SK-N-SH treated with all-trans-retinoic acid at 6 μM for 48 hours (cell line): ENCODE results near the gene EPS8.

Source experiments
- ARNTL ChIP-seq: fragments of 450-650 bp; formaldehyde crosslinking; IDR thresholded peaks from 2 replicates; pipeline ENCODE4 v1.5.0; 2020; ENCODE audit warnings: low read depth, mild to moderate bottlenecking, moderate library complexity, borderline replicate concordance
- BACH2 ChIP-seq: fragments of 250-450 bp; sonication (Bioruptor Pico); IDR thresholded peaks from 2 replicates; pipeline ENCODE4 v1.9.0; 2021; ENCODE audit warnings: mild to moderate bottlenecking, borderline replicate concordance
- SNAI2 ChIP-seq: fragments of 250-450 bp; sonication (Bioruptor Pico); IDR thresholded peaks from 2 replicates; pipeline ENCODE4 v1.5.0; 2020; ENCODE audit warnings: mild to moderate bottlenecking, moderate library complexity
- ZC3H10 ChIP-seq: fragments of 250-450 bp; sonication (Bioruptor Pico); IDR thresholded peaks from 2 replicates; pipeline ENCODE4 v1.5.1; 2021; ENCODE audit warnings: mild to moderate bottlenecking, moderate library complexity
- ZFP3 ChIP-seq: fragments of 250-450 bp; sonication (Bioruptor Pico); IDR thresholded peaks from 2 replicates; pipeline ENCODE4 v1.5.0; 2020; ENCODE audit warnings: mild to moderate bottlenecking, moderate library complexity
- TF ChIP-seq, protein P1 (sequence below): fragments of 250-450 bp; sonication (Bioruptor Pico); IDR thresholded peaks from 2 replicates; pipeline ENCODE4 v1.8.0; 2021; ENCODE audit warnings: low read depth, mild to moderate bottlenecking, moderate library complexity, borderline replicate concordance
- TF ChIP-seq, protein P2 (sequence below): fragments of 250-450 bp; sonication (Bioruptor Pico); IDR thresholded peaks from 2 replicates; pipeline ENCODE4 v1.5.0; 2020; ENCODE audit warnings: mild to moderate bottlenecking, moderate library complexity

- TF ChIP-seq, protein P1, sequence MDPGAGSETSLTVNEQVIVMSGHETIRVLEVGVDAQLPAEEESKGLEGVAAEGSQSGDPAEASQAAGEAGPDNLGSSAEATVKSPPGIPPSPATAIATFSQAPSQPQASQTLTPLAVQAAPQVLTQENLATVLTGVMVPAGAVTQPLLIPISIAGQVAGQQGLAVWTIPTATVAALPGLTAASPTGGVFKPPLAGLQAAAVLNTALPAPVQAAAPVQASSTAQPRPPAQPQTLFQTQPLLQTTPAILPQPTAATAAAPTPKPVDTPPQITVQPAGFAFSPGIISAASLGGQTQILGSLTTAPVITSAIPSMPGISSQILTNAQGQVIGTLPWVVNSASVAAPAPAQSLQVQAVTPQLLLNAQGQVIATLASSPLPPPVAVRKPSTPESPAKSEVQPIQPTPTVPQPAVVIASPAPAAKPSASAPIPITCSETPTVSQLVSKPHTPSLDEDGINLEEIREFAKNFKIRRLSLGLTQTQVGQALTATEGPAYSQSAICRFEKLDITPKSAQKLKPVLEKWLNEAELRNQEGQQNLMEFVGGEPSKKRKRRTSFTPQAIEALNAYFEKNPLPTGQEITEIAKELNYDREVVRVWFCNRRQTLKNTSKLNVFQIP: no peak
- TF ChIP-seq SNAI2 (CRISPR knock-in tag) (no peak), ZFP3 (no peak), ZC3H10 (CRISPR knock-in tag) (no peak), ARNTL (CRISPR knock-in tag) (no peak), BACH2 (no peak)
- TF ChIP-seq, protein P2, sequence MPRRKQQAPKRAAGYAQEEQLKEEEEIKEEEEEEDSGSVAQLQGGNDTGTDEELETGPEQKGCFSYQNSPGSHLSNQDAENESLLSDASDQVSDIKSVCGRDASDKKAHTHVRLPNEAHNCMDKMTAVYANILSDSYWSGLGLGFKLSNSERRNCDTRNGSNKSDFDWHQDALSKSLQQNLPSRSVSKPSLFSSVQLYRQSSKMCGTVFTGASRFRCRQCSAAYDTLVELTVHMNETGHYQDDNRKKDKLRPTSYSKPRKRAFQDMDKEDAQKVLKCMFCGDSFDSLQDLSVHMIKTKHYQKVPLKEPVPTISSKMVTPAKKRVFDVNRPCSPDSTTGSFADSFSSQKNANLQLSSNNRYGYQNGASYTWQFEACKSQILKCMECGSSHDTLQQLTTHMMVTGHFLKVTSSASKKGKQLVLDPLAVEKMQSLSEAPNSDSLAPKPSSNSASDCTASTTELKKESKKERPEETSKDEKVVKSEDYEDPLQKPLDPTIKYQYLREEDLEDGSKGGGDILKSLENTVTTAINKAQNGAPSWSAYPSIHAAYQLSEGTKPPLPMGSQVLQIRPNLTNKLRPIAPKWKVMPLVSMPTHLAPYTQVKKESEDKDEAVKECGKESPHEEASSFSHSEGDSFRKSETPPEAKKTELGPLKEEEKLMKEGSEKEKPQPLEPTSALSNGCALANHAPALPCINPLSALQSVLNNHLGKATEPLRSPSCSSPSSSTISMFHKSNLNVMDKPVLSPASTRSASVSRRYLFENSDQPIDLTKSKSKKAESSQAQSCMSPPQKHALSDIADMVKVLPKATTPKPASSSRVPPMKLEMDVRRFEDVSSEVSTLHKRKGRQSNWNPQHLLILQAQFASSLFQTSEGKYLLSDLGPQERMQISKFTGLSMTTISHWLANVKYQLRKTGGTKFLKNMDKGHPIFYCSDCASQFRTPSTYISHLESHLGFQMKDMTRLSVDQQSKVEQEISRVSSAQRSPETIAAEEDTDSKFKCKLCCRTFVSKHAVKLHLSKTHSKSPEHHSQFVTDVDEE (CRISPR knock-in tag): no peak
Measured at GRCh38 chr12:15763328-15763727, 25.9 kb downstream of the EPS8 start.
